Upper lobe of right lung (tissue), 1 donor: ENCODE data around the gene OMP. TPM values are rescaled to one million over a fixed set of nuclear protein-coding genes. Genes with fewer than 3 reads are reported as not detected.
A peak's percentile ranks its signal among the peaks of the same experiment; 100 is the strongest.

Experiments
- ATAC-seq: fragments of 200-7000 bp; cut with Tn5 transposase; one replicate; pipeline ENCODE4 v1.9.1; 2020; ENCODE audit warnings: mild to moderate bottlenecking, moderate library complexity
- DNase-seq: peaks from one replicate; pipeline ENCODE4 v3.0.0-alpha.2; 2020
- H3K27ac ChIP-seq: fragments of 200-600 bp; one replicate; pipeline ENCODE4 v1.8.0; 2022
- H3K27me3 ChIP-seq: fragments of 200-600 bp; one replicate; pipeline ENCODE4 v1.8.0; 2022; ENCODE audit warnings: mild to moderate bottlenecking
- H3K36me3 ChIP-seq: fragments of 200-600 bp; one replicate; pipeline ENCODE4 v1.8.0; 2022
- H3K4me1 ChIP-seq: fragments of 200-600 bp; one replicate; pipeline ENCODE4 v1.8.0; 2022
- H3K4me3 ChIP-seq: fragments of 200-600 bp; one replicate; pipeline ENCODE4 v1.8.0; 2022; ENCODE audit warnings: mild to moderate bottlenecking
- H3K9me3 ChIP-seq: fragments of 200-600 bp; one replicate; pipeline ENCODE4 v1.8.0; 2022
- CTCF ChIP-seq: fragments of 200-600 bp; IDR thresholded peaks from one replicate; pipeline ENCODE4 v1.8.0; 2022; ENCODE audit warnings: antibody characterized with exemption
- intact Hi-C: fragments of 100-400 bp; cut with DNase I; formaldehyde crosslinking; loops from one replicate; pipeline ENCODE4 v1.11.0; 2022
- total RNA-seq: library from RNA; stranded (reverse); fragmentation: NEBNext Ultra II Directional; extraction: Animal tissue kit (Norgen Biotek cat#: 25700); gene quantifications from one replicate; pipeline ENCODE4 v1.2.1, GENCODE V29; 2021
- donor health status: DM: no; HTN: yes; CAD: no; lungs with severe emphysema.

OMP gene
- total RNA-seq, 1 donor from 2014 or later: not detected

GRCh38 chr11:77062924-77063323, 39.7 kb upstream of the OMP start:
- Histone ChIP-seq H3K36me3 (no peaks in the 10 kb centered on the region), H3K27ac (no peak overlapping the region), H3K27me3 (no peaks in the 10 kb centered on the region), H3K9me3 (no peaks in the 10 kb centered on the region), H3K4me1 (peaks cover 8% of the 10 kb centered on the region), H3K4me3 (no peak overlapping the region)
- no peak for DNase-seq
- no peak for TF ChIP-seq CTCF
- intact Hi-C loops: no loop called here
- no peak for ATAC-seq

- intact Hi-C loops: no loop called here
These were observed 39.2 kb upstream of the OMP start for GRCh38 chr11:77063407-77063806.

GRCh38 chr11:77063861-77064260, 38.8 kb upstream of the OMP start:
- no peak overlapping the region for H3K4me3 ChIP-seq
- TF ChIP-seq CTCF: no peak
- no peaks in the 10 kb centered on the region for H3K9me3 ChIP-seq
- ATAC-seq (no peak), DNase-seq (peak; percentile 20)
- intact Hi-C loops: no loop called here
- H3K27me3 ChIP-seq: no peaks in the 10 kb centered on the region
- no peak overlapping the region for H3K27ac ChIP-seq
- no peaks in the 10 kb centered on the region for H3K36me3 ChIP-seq
- H3K4me1 ChIP-seq: peaks cover 8% of the 10 kb centered on the region

More at GRCh38 chr11:77063407-77063806, 39.2 kb upstream of the OMP start:
- no peak for TF ChIP-seq CTCF
- H3K4me1 ChIP-seq: peaks cover 8% of the 10 kb centered on the region
- no peak overlapping the region for H3K27ac ChIP-seq
- no peaks in the 10 kb centered on the region for H3K27me3 ChIP-seq
- no peaks in the 10 kb centered on the region for H3K9me3 ChIP-seq
- DNase-seq: no peak
- H3K36me3 ChIP-seq: no peaks in the 10 kb centered on the region
- H3K4me3 ChIP-seq: no peak overlapping the region
- ATAC-seq: no peak

GRCh38 chr11:77064648-77065217, 37.9 kb upstream of the OMP start:
- intact Hi-C loops: no loop called here
- Histone ChIP-seq H3K36me3 (no peaks in the 10 kb centered on the region), H3K4me3 (no peak overlapping the region), H3K27ac (no peak overlapping the region), H3K4me1 (peaks cover 8% of the 10 kb centered on the region), H3K27me3 (no peaks in the 10 kb centered on the region), H3K9me3 (no peaks in the 10 kb centered on the region)
- TF ChIP-seq CTCF: no peak
- DNase-seq (peak; percentile 40), ATAC-seq (no peak)

- Histone ChIP-seq H3K4me1 (peaks cover 8% of the 10 kb centered on the region), H3K27me3 (no peaks in the 10 kb centered on the region), H3K27ac (peak overlapping the region; percentile 84), H3K9me3 (no peaks in the 10 kb centered on the region), H3K36me3 (no peaks in the 10 kb centered on the region), H3K4me3 (peak overlapping the region; percentile 74)
- intact Hi-C loops: no loop called here
- DNase-seq (peak; percentile 72), ATAC-seq (peak; percentile 12)
- no peak for TF ChIP-seq CTCF
These were observed 36.8 kb upstream of the OMP start for GRCh38 chr11:77065878-77066228.
